HG02588 (cell line): ENCODE measurements around the gene SCPEP1.
A peak's percentile ranks its signal among the peaks of the same experiment; 100 is the strongest.
"Not testable (repeated sequence)": the region's sequence is repeated elsewhere in the genome, so short reads cannot be mapped to it uniquely, and the experiment has no call there.

Experiments used
- ATAC-seq: cut with Tn5 transposase; IDR thresholded peaks from one replicate; pipeline ENCODE4 v1.9.1; 2021; ENCODE audit warnings: mild to moderate bottlenecking, moderate library complexity; ENCODE audit not compliant: unreplicated experiment

Gene SCPEP1, protein sequence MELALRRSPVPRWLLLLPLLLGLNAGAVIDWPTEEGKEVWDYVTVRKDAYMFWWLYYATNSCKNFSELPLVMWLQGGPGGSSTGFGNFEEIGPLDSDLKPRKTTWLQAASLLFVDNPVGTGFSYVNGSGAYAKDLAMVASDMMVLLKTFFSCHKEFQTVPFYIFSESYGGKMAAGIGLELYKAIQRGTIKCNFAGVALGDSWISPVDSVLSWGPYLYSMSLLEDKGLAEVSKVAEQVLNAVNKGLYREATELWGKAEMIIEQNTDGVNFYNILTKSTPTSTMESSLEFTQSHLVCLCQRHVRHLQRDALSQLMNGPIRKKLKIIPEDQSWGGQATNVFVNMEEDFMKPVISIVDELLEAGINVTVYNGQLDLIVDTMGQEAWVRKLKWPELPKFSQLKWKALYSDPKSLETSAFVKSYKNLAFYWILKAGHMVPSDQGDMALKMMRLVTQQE

GRCh38 chr17:56977673-56978395, at the start of gene SCPEP1:
SCPEP1 (plus strand) TSS chr17:56978131; CDS start chr17:56978160, 29 bp downstream.
- ATAC-seq = peak; percentile 69

DNA sequence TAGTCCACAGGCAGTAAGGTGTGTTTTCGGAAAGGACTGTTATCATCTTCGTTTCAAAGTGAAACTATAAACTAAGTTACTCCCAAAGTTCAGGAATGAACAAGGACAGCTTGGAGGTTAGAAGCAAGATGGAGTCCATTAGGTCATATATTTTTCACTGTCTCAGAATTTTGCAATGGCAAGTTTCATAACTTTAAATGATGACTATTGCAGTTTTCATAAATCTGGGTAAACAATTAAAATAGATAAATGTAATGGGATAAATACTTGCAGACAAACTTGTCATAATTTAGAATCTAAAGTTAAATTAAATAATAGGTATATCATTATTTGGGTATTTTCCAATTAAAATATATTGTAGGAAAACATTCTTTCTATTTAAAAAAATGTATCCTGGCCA, 49.3 kb upstream of the SCPEP1 start:
- no peak for ATAC-seq

DNA sequence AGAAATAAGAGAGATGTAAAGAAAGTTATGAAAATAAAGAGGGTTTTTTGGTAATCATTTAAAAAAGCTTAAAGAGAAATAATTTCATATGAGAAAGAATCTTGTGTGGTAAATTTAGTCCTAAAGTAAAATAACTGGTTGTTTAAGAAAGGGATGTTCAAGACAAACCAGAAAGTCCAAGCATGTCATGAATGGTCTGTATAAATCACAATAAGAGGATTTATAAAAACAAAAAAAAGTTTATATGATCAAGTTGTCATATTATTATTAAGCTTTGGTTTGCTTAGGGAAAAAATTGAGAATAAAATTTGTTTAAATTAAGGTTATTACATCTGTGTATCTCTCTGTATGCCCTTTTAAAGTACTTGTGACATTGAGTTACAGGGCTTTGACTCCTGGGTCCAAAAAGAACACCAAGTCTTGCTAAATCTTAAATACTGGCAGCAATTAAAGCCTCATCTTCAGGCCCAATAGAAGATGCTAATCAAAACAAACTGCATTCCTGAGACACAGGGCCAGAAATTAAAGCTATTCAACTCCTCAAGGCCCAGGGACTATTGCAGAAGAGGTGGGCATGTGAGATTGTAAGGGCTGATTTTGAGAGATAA, 48.5 kb upstream of the SCPEP1 start:
- ATAC-seq = no peak

DNA sequence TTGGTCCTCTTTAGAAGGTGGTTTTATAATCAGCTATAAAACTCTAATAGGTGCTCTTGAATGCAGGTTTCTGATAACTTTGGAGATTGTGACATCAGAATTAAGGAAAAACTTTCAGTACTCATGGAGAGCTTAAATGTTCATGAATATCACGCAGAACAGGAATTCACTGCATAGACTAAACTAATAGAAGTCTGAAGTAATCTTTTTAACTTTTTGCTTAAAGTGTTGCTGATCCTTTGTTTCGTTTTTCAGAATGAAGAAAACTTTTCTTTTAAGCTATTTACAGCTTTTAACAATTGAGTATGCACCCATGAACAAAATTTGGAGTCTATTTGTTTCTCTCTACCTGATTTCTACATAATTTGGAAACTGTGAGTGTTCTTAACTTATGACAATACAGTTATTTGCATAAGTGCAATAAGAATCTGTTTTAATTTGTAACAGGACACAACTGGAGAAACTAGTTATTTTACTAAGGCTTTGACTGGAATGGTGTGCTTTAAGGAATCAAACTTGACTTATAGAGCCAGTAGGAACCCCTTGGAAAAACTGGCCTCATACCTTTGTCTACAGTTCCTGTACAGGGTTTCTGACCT, 47.1 kb upstream of the SCPEP1 start:
- ATAC-seq = no peak

GRCh38 chr17:56933151-56933745, 44.7 kb upstream of the SCPEP1 start:
- no peak for ATAC-seq

DNA sequence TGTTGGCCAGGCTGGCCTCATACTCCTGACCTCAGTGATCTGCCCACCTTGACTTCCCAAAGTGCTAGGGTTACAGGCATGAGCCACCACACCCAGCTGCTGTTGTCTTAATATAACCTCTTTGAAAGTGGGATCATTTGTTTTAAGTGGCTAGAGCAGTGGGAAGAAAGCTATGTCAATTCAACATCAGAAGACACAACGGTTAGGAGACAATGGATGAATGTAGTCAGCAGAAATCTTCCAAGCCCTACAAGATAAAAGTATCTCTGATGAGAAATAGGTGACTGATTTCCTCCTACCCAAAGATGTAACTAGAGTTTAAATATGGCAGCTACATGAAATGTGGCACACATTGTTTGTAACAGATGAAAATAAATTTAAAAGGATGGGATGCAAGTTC, 44.1 kb upstream of the SCPEP1 start:
- ATAC-seq = no peak

DNA sequence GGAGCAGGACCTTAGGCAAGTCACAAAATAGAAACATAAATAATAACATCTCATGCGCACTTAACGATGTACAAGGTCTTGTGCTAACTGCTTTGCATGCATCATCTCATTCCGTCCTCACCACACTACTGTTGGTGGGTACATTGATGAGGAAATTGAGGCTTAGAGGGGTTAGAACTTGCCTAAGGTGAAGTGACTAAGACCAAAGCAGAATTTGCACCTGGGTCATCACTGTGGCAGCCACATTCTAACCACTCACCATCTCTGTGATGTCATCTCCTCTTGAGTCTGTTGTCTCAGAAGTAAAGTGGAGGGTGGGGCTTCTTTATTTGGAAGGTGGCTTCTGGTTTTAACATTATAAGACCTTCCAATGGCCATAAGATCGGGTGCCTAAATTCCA, 43.7 kb upstream of the SCPEP1 start:
- no peak for ATAC-seq

DNA sequence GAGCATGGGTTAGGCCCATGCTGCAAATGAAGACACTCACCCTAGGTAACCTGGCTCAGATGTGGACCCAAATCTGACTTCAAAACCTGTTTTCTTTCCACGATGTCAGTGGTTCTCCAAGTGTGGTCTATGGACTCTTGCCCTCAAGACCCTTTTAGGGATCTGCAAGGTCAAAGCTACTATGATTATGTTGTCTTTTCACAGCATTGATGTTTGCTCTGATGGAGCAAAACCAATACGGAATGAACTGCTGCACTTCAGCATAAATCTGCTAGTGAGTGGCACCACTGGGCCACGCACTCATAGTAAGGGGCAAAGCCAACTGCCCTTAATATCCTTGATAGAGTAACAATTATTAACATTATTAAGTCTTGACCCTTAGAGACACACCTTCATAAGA, 42.5 kb upstream of the SCPEP1 start:
- no peak for ATAC-seq

DNA sequence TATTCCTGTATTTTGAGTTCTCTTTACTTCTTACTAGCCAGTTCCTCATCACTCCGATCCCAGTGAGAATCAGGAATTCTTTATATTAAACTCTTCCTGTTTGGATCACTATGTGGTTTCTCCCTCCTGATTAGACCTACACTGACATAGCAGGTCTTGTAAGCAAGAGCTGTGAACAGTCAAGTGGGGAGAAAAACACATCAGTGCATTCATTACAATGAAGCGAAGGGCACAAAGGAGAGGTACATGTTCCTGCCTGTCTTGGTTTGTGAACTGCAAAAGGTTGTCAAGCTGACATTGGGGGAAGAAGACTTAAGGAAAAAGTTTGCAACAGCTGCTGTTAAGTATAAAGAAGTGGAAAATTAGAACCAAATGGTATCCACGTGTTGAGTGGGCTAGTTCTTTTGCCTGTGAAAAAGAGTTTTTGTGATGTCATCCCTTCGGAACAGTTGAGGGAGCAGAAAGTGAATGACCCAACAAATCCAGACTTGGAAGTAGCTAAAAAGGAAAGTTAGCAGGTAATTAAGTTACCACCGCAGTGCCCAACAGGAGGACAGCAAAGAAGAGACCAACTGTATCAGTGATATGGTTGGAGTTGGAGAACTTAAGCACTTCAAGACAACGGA, 41.1 kb upstream of the SCPEP1 start:
- no peak for ATAC-seq

DNA sequence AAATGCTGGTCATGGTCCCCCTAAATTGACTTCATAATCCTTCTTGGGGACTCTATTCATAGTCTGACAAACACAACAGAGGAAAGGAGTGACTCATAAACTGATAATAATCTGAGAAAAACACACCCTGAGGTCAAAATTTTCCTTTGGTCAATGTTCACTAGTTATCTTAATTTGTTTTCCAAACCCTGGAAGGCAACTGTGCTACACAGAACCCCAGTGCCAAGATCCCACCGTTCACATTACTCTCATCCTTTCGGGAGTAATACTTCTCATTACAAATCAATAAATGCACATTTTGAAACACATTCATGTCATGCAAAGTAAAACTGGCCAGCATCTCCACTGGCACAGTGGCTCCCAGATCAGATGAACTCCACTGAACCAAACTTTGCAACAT, 40.2 kb upstream of the SCPEP1 start:
- ATAC-seq = no peak

- ATAC-seq = not testable (repeated sequence)
These were observed 39.7 kb upstream of the SCPEP1 start for GRCh38 chr17:56938206-56938605.

DNA sequence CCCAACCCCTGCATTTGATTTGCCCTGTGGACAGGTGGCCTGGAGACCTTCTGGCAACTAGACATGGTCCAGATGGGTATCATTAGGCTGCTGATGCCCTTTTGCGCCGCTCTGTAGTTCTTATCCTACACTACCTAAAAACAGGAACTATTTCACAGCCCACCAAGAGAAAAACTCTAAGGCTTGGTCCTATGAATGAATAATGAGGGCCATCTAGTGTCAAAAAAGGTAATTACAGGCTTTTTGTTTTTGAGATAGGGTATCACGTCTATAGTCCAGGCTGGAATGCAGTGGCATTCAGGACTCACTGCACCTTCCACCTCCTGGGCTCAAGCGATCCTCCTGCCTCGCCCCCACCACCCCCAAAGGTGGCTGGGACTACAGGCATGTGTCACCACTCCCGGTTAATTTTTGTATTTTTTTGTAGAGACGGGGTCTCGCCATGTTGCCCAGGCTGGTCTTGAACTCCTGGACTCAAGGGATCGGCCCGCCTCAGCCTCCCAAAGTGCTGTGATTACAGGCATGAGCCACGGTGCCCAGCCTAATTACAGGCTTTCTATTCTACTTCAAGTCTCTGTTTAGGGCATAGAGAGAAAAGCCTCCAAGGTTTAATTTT, 38.0 kb upstream of the SCPEP1 start:
- ATAC-seq = no peak

GRCh38 chr17:56943505-56944125, 34.3 kb upstream of the SCPEP1 start:
- no peak for ATAC-seq

DNA sequence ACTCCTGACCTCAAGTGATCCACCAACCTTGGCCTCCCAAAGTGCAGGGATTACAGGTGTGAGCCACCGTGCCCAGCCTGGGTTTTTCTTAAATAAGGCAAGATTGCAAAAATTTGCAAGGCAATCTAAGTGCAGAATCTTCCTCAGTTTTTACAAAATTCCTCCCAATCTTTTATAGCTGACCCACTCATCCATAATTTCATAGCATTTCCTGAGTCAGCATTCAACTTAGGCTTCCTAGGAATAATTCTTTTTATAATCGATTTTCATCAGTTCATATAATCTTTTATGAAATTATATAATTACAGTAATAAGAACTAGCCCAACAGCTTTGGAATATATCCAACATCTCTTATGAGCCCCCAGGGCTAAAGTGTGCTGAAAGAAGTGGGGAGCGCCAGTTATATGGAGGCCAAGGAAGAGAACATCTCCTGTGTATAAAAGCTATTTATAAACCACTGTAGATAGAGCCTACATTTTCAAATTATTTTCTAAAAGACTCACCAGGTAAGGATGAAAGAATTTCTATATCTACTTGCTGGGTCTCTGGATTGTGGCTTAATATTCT, 31.9 kb upstream of the SCPEP1 start:
- ATAC-seq = no peak

GRCh38 chr17:56947741-56948140, 30.2 kb upstream of the SCPEP1 start:
- ATAC-seq = no peak

DNA sequence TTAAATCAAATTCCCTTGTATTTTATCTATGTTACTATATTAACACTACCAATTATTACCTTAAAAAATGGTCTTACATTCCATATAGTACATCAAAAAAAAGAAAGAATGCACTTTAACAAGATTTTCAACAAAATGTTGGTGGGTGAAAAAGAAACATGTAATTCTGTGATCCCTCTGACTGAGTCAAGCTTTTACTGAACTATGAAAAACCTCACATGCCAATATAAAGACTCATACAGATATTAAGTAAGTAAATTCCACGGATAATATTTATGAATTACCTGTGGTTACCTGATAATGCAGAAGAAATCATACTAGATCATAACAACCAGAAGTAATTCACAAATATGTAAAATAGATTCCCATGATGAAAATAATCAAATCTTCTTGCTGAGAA, 29.4 kb upstream of the SCPEP1 start:
- ATAC-seq = no peak

- no peak for ATAC-seq
These were observed 28.3 kb upstream of the SCPEP1 start for GRCh38 chr17:56949595-56949994.

DNA sequence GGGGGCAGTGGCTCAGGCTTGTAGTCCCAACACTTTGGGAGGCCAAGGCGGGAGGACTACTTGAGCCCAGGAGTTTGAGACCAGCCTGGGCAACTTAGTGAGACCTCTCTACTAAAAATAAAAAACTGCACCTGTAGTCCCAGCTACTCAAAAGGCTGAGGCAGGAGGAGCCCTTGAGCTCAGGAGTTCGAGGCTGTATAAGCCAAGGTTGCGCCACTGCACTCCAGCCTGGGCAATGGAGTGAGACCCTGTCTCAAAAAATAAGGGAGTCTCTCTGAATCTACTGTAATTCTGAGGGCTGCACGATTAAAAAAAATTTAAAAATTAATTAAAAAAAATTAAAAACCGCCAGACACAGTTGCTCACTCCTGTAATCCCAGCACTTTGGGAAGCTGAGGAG, 20.9 kb upstream of the SCPEP1 start:
- no peak for ATAC-seq
